Body of pancreas (tissue), 4 donors: ENCODE data around the gene MAX. TPM values are rescaled to one million over a fixed set of nuclear protein-coding genes. Genes with fewer than 3 reads are reported as not detected.

ENCODE experiments used
- ATAC-seq: fragments of 150-250 bp; one replicate; pipeline ENCODE4 v1.9.1; 2016
- DNase-seq, 4 donors: peaks; one replicate each; pipeline ENCODE4 v3.0.0-alpha.2; 2019
- H3K27ac ChIP-seq, 4 donors: fragments of 200-600 bp; sonication (generic); 1 replicate in 3 of 4; 2 replicates in 1 of 4; pipeline versions ENCODE4 v1.5.1 to v1.6.1; 2016 to 2019; ENCODE audit warnings: mild to moderate bottlenecking in 1 of 4, mixed read lengths in 1 of 4, moderate library complexity in 1 of 4
- H3K27me3 ChIP-seq, 2 donors: fragments of 200-600 bp; sonication (generic); one replicate each; pipeline ENCODE4 v1.6.0; 2016; ENCODE audit warnings: mild to moderate bottlenecking in 1 of 2
- H3K36me3 ChIP-seq, 2 donors: fragments of 200-600 bp; sonication (generic); replicated peaks in 1 of 2; 2 replicates each; pipeline ENCODE4 v1.5.1; 2016; ENCODE audit warnings: low read depth in 2 of 2; ENCODE audit not compliant: insufficient read depth in 1 of 2
- H3K4me1 ChIP-seq: fragments of 200-600 bp; sonication (generic); one replicate; pipeline ENCODE4 v1.6.0; 2016
- H3K4me3 ChIP-seq, 2 donors: fragments of 200-600 bp; sonication (generic); 1 replicate in 1 of 2; 2 replicates in 1 of 2; pipeline ENCODE4 v1.5.1; 2016 to 2019
- H3K9me3 ChIP-seq, 3 donors: fragments of 200-600 bp; sonication (generic); 1 replicate in 2 of 3; 2 replicates in 1 of 3; pipeline ENCODE4 v1.5.1; 2016
- POLR2A ChIP-seq, 3 donors: fragments of 450-650 bp; IDR thresholded peaks; one replicate each; pipeline ENCODE4 v1.6.1; 2016; ENCODE audit warnings: antibody characterized with exemption in 3 of 3, mild to moderate bottlenecking in 2 of 3
- WGBS, 2 donors: methylation state at CpG; one replicate each; pipeline ENCODE4 v1.1.5; 2017; 5-methylcytosine and 5-hydroxymethylcytosine counted together
- intact Hi-C: fragments of 100-400 bp; cut with DNase I; formaldehyde crosslinking; loops from one replicate; pipeline ENCODE4 v1.15.1; 2023
- total RNA-seq, 2 donors: library from RNA; depleted of rRNA; stranded (reverse); fragments of >200 nt; gene quantifications; one replicate each; pipeline ENCODE4 v1.1.0, GENCODE V29; 2016
- TF ChIP-seq, protein P1 (sequence below), 7 experiments: fragments of 450-650 bp in 4 of 7; fragments of 200-600 bp in 3 of 7; sonication (generic) in 3 of 7; IDR thresholded peaks; one replicate each; pipeline ENCODE4 v1.5.1; 2016 to 2019; ENCODE audit warnings: antibody characterized with exemption in 7 of 7

MAX gene
- total RNA-seq, 2 donors from 2014 or later = 28.8 to 30.0 TPM

DNA sequence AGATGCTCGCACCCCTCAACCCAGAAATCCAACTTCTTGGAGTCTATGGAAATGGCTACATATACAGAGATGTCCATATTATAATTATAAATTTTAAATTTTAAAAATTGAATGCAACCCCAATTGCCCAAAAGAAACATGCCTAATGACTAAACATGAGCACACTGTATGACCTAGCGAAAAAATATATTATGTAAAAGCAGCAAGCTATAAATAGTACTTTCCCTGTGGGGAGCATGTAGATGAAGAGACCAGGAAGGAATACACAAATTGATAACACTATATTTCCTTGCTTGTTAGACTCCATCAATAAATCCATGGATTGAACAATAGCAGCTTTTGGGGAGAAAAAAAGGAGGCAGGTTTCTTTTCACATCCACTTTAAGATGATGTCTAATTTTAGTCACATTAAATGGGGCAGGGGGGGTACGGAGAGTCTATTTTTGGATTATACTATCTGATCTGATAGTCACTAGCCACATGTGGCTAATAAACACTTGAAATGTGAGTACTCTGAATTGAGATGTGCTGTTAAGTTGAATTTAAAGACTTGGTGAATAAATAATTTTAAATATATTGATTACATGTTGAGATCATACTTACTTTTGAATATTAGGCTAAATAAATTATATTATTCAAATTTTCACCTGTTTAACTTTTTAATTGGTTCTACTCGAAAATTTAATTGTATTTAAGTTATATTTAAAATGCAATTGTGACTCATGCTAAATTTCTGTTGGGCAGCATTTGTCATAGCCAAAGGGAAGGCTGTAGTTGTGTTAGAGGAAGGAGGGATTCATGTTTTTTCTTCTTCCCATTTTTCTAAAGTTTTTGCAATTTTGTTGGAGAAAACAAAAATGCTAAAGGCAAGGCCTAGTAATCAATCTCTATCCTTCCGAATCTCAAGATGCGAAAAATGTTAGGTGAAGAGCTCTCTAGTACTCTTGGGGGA lies 17.5 kb downstream of the MAX start:
- Histone ChIP-seq H3K4me3 (no peak overlapping the region), H3K9me3 (peaks cover 0 to 2% (median 0%) of the 10 kb centered on the region in 3 donors), H3K36me3 (peaks cover 0 to 18% of the 10 kb centered on the region in 2 donors), H3K27me3 (no peaks in the 10 kb centered on the region), H3K4me1 (peaks cover 13% of the 10 kb centered on the region), H3K27ac (no peak overlapping the region)
- ATAC-seq = no peak
- no peak for DNase-seq
- TF ChIP-seq, protein P1, sequence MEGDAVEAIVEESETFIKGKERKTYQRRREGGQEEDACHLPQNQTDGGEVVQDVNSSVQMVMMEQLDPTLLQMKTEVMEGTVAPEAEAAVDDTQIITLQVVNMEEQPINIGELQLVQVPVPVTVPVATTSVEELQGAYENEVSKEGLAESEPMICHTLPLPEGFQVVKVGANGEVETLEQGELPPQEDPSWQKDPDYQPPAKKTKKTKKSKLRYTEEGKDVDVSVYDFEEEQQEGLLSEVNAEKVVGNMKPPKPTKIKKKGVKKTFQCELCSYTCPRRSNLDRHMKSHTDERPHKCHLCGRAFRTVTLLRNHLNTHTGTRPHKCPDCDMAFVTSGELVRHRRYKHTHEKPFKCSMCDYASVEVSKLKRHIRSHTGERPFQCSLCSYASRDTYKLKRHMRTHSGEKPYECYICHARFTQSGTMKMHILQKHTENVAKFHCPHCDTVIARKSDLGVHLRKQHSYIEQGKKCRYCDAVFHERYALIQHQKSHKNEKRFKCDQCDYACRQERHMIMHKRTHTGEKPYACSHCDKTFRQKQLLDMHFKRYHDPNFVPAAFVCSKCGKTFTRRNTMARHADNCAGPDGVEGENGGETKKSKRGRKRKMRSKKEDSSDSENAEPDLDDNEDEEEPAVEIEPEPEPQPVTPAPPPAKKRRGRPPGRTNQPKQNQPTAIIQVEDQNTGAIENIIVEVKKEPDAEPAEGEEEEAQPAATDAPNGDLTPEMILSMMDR (IDR thresholded peaks at IDR 0.05) = no peak
- no peak for TF ChIP-seq POLR2A (IDR thresholded peaks at IDR 0.05)
- WGBS, 2 donors = 82 to 85% methylated on average over 6 of the region's 6 CpGs
- intact Hi-C loops = no loop called here

DNA sequence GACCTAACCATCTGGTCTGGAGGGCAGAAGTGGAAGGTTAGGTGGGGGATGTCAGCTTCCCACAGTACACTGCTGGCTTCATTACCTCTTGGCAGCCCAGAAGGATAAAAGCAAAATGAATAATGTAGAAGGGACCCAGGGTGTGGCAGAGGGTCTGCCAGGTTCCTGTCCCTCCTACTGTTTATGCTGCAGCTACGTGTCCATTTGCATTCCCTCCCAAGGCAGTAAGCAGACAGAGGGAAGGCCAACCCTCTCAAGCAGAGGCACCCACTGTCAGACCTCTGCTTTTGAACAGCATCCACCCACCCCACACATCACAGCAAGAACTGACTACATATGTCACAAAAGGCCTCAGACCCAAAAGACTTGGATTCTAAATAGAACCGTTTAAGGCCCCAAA lies 19.4 kb downstream of the MAX start:
- no peak overlapping the region for H3K27ac ChIP-seq
- 61 to 71% methylated on average over 2 of the region's 2 CpGs for WGBS, 2 donors
- H3K4me3 ChIP-seq = no peak overlapping the region
- H3K9me3 ChIP-seq = peaks cover 0 to under 1% (median 0%) of the 10 kb centered on the region in 3 donors
- peaks cover 13% of the 10 kb centered on the region for H3K4me1 ChIP-seq
- intact Hi-C loops = no loop called here
- H3K36me3 ChIP-seq = peaks cover 0 to 12% of the 10 kb centered on the region in 2 donors
- no peak for ATAC-seq
- no peaks in the 10 kb centered on the region for H3K27me3 ChIP-seq
- DNase-seq = no peak
- no peak for TF ChIP-seq POLR2A (IDR thresholded peaks at IDR 0.05)
- TF ChIP-seq, protein P1 (IDR thresholded peaks at IDR 0.05) = no peak

DNA sequence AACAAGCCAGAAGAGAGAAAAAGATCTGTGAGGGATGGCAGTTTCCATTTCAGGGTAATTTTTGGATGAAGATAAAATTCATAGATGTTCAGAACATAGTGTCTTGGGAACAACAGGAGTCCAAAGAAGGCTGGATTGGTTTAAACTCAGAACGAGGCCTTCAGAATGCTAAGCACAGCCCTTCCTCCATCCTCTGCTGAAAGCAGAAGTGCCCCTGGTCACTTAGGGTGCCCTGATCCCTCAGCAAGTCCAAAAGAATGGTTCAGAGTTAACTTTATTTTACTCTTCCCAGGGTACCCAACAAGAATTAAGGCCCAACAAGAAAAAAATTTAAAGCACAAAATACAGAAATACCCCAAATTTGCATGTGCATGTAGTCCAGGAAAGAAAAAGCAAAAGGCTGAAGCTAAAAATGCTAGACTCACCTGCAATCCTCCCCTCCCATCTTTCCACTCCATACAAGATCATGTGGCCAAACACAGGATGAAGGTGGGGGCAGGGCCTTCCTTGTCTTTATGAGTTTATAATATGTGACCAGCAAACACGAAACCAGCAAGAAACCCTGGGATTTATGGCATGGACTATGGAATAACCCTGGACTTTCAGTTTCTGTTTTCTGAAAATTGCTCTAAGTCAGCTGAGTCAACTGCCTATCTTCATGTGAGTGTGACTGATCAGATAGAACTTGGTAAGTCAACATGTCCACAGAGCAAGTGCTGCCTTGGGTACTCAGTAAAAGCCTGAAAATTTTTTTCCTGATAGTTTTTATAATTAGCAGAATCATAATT lies 21.2 kb downstream of the MAX start:
- intact Hi-C loops = no loop called here
- no peaks in the 10 kb centered on the region for H3K9me3 ChIP-seq
- no peak overlapping the region for H3K27ac ChIP-seq
- TF ChIP-seq POLR2A (IDR thresholded peaks at IDR 0.05) = no peak
- TF ChIP-seq, protein P1 (IDR thresholded peaks at IDR 0.05) = no peak
- no peak overlapping the region for H3K4me3 ChIP-seq
- H3K4me1 ChIP-seq = peaks cover 13% of the 10 kb centered on the region
- 57 to 58% methylated on average over 2 of the region's 2 CpGs for WGBS, 2 donors
- DNase-seq (no peak), ATAC-seq (no peak)
- H3K27me3 ChIP-seq = no peaks in the 10 kb centered on the region
- peaks cover 12 to 16% of the 10 kb centered on the region in 2 donors for H3K36me3 ChIP-seq

DNA sequence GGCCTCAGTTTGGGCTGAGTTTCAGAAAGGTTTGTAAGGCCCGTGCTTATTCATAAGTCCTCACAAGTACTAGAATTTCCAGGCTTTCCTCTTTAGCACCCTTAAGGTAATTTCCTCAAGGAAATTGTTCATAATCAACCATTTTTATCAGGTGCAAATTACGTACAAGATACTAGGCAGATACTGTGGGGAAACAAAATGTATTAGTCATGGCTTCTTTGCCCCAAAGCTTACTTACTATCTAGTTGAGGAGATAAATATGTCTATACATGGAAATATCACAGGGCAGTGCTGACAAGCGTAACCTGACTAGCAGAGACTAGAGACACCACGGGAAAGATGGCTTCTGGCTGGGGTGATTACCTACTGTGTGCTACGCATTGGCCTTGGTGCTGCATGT lies 22.5 kb downstream of the MAX start:
- no peak for ATAC-seq
- Histone ChIP-seq H3K27ac (no peak overlapping the region), H3K9me3 (no peaks in the 10 kb centered on the region), H3K4me1 (peaks cover 15% of the 10 kb centered on the region), H3K4me3 (no peak overlapping the region), H3K36me3 (peaks cover 12 to 16% of the 10 kb centered on the region in 2 donors), H3K27me3 (no peaks in the 10 kb centered on the region)
- intact Hi-C loops = no loop called here
- 83 to 87% methylated on average over 5 of the region's 5 CpGs for WGBS, 2 donors
- no peak for DNase-seq
- no peak for TF ChIP-seq POLR2A (IDR thresholded peaks at IDR 0.05)
- TF ChIP-seq, protein P1 (IDR thresholded peaks at IDR 0.05) = no peak
